C4-2B (cell line): ENCODE results near the gene SPDYE2.
"Not testable (repeated sequence)": the region's sequence is repeated elsewhere in the genome, so short reads cannot be mapped to it uniquely, and the experiment has no call there.

Experiments
- CTCF ChIP-seq: fragments of 450-650 bp; conservative IDR thresholded peaks from 2 replicates; pipeline ENCODE4 v1.5.1; 2017; ENCODE audit warnings: mild to moderate bottlenecking
- ZFX ChIP-seq: fragments of 450-650 bp; IDR thresholded peaks from 2 replicates; pipeline ENCODE4 v1.6.1; 2017

GRCh38 chr7:102577315-102578240, 26.6 kb downstream of the SPDYE2 start:
- not testable (repeated sequence) for TF ChIP-seq CTCF, ZFX
